K562 (cell line): ENCODE results near the gene TGFBR3L. TPM values are rescaled to one million over a fixed set of nuclear protein-coding genes. Genes with fewer than 3 reads are reported as not detected.

Experiments used
- ARID1B ChIP-seq: fragments of 450-650 bp; IDR thresholded peaks from 2 replicates; pipeline ENCODE4 v1.6.1; 2016; ENCODE audit warnings: antibody characterized with exemption, mild to moderate bottlenecking, inconsistent platforms
- EGR1 ChIP-seq: fragments of 450-650 bp; conservative IDR thresholded peaks from 2 replicates; pipeline ENCODE4 v1.6.1; 2017; ENCODE audit warnings: mild to moderate bottlenecking
- MTA2 ChIP-seq: fragments of 450-650 bp; IDR thresholded peaks from 2 replicates; pipeline ENCODE4 v1.6.1; 2016; ENCODE audit warnings: low read depth
- NFE2L1 ChIP-seq: fragments of 450-650 bp; IDR thresholded peaks from 2 replicates; pipeline ENCODE4 v1.6.1; 2016; ENCODE audit warnings: missing genetic modification characterization, low read depth, mild to moderate bottlenecking, missing compliant biosample characterization, moderate library complexity, borderline replicate concordance
- NR0B1 ChIP-seq: fragments of 450-650 bp; IDR thresholded peaks from one replicate; pipeline ENCODE4 v1.6.1; 2018; ENCODE audit warnings: mild to moderate bottlenecking, moderate library complexity; ENCODE audit not compliant: partially characterized antibody
- RFX1 ChIP-seq: fragments of 450-650 bp; IDR thresholded peaks from 2 replicates; pipeline ENCODE4 v1.6.1; 2016; ENCODE audit warnings: mild to moderate bottlenecking, moderate library complexity
- SRF ChIP-seq, 2 experiments: fragments of 250-450, 450-650 bp in 1 of 2; sonication (Bioruptor Pico) in 1 of 2; sonication (generic) in 1 of 2; formaldehyde crosslinking; IDR thresholded peaks; 2 replicates each; pipeline versions ENCODE4 v1.5.0 to v1.5.1; 2020 to 2022; ENCODE audit warnings: mild to moderate bottlenecking in 1 of 2, missing genetic modification reagents in 1 of 2
- ZNF217 ChIP-seq: sonication (generic); formaldehyde crosslinking; IDR thresholded peaks from 2 replicates; pipeline ENCODE4 v1.8.0; 2022; ENCODE audit warnings: mild to moderate bottlenecking, missing genetic modification reagents
- ZNF41 ChIP-seq: fragments of 250-450 bp; sonication (Bioruptor Pico); conservative IDR thresholded peaks from 2 replicates; pipeline ENCODE4 v1.4.0; 2020; ENCODE audit warnings: mild to moderate bottlenecking
- polyA plus RNA-seq, 8 experiments: library from polyadenylated mRNA; depleted of rRNA in 4 of 8; stranded (reverse) in 5 of 8; unstranded in 3 of 8; fragments of >200 nt; fragmentation: Nextera tagmentation in 2 of 8; fragmentation: Illumina TruSeq in 1 of 8; extraction: Ambion mirVana in 2 of 8; extraction: Trizol in 1 of 8; gene quantifications; 2 replicates each; pipeline versions ENCODE4 v1.2.1 to v1.2.3, GENCODE V29; 2011 to 2014; ENCODE audit warnings: inconsistent platforms in 1 of 8, missing spikeins in 1 of 8
- total RNA-seq, 7 experiments: library from RNA; depleted of rRNA in 6 of 7; stranded (reverse); fragments of >200 nt in 6 of 7; fragmentation: Illumina TruSeq in 2 of 7; extraction: Trizol in 2 of 7; gene quantifications; 2 replicates each; pipeline versions ENCODE4 v1.2.1 to v1.2.3, GENCODE V29; 2011 to 2021; ENCODE audit warnings: low replicate concordance in 1 of 7
- TF ChIP-seq, protein P1 (sequence below): sonication (generic); formaldehyde crosslinking; IDR thresholded peaks from 2 replicates; pipeline ENCODE4 v1.8.0; 2023; ENCODE audit warnings: missing genetic modification reagents, mild to moderate bottlenecking, borderline replicate concordance
- TF ChIP-seq, protein P2 (sequence below), 3 experiments: fragments of 200-800 bp in 1 of 3; sonication (Bioruptor generic) in 1 of 3; sonication (generic) in 1 of 3; formaldehyde crosslinking in 1 of 3; IDR thresholded peaks; 2 replicates each; pipeline versions ENCODE4 v1.6.1 to v1.8.0; 2016 to 2022; ENCODE audit warnings: mild to moderate bottlenecking in 2 of 3, missing compliant biosample characterization in 2 of 3, missing genetic modification characterization in 2 of 3, missing genetic modification reagents in 1 of 3
- TF ChIP-seq, protein P3 (sequence below), 2 experiments: fragments of 450-650 bp; conservative IDR thresholded peaks; 2 replicates each; pipeline ENCODE4 v1.6.1; 2017; ENCODE audit warnings: mild to moderate bottlenecking in 2 of 2, moderate library complexity in 2 of 2
- TF ChIP-seq, protein P4 (sequence below): sonication (generic); formaldehyde crosslinking; IDR thresholded peaks from 2 replicates; pipeline ENCODE4 v1.8.0; 2022; ENCODE audit warnings: missing genetic modification reagents, mild to moderate bottlenecking, moderate library complexity, borderline replicate concordance

TGFBR3L gene
- total and polyA plus RNA-seq, 9 of the 15 experiments (the other 6 are each of a cell fraction or from before 2014, with no cell fraction given): not detected

- TF ChIP-seq, protein P1, sequence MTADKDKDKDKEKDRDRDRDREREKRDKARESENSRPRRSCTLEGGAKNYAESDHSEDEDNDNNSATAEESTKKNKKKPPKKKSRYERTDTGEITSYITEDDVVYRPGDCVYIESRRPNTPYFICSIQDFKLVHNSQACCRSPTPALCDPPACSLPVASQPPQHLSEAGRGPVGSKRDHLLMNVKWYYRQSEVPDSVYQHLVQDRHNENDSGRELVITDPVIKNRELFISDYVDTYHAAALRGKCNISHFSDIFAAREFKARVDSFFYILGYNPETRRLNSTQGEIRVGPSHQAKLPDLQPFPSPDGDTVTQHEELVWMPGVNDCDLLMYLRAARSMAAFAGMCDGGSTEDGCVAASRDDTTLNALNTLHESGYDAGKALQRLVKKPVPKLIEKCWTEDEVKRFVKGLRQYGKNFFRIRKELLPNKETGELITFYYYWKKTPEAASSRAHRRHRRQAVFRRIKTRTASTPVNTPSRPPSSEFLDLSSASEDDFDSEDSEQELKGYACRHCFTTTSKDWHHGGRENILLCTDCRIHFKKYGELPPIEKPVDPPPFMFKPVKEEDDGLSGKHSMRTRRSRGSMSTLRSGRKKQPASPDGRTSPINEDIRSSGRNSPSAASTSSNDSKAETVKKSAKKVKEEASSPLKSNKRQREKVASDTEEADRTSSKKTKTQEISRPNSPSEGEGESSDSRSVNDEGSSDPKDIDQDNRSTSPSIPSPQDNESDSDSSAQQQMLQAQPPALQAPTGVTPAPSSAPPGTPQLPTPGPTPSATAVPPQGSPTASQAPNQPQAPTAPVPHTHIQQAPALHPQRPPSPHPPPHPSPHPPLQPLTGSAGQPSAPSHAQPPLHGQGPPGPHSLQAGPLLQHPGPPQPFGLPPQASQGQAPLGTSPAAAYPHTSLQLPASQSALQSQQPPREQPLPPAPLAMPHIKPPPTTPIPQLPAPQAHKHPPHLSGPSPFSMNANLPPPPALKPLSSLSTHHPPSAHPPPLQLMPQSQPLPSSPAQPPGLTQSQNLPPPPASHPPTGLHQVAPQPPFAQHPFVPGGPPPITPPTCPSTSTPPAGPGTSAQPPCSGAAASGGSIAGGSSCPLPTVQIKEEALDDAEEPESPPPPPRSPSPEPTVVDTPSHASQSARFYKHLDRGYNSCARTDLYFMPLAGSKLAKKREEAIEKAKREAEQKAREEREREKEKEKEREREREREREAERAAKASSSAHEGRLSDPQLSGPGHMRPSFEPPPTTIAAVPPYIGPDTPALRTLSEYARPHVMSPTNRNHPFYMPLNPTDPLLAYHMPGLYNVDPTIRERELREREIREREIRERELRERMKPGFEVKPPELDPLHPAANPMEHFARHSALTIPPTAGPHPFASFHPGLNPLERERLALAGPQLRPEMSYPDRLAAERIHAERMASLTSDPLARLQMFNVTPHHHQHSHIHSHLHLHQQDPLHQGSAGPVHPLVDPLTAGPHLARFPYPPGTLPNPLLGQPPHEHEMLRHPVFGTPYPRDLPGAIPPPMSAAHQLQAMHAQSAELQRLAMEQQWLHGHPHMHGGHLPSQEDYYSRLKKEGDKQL (CRISPR knock-in tag): no peak
- TF ChIP-seq, protein P2, sequence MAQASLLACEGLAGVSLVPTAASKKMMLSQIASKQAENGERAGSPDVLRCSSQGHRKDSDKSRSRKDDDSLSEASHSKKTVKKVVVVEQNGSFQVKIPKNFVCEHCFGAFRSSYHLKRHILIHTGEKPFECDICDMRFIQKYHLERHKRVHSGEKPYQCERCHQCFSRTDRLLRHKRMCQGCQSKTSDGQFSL (CRISPR knock-in tag; IDR thresholded peaks at IDR 0.05): 0 out of 2 replicates have a peak, but pooled peaks have one; percentile 51
- TF ChIP-seq, protein P2 (tag; IDR thresholded peaks at IDR 0.05): no peak
- no peak for TF ChIP-seq EGR1
- no peak for TF ChIP-seq ZNF217
- TF ChIP-seq ZNF41: no peak
- TF ChIP-seq, protein P3, sequence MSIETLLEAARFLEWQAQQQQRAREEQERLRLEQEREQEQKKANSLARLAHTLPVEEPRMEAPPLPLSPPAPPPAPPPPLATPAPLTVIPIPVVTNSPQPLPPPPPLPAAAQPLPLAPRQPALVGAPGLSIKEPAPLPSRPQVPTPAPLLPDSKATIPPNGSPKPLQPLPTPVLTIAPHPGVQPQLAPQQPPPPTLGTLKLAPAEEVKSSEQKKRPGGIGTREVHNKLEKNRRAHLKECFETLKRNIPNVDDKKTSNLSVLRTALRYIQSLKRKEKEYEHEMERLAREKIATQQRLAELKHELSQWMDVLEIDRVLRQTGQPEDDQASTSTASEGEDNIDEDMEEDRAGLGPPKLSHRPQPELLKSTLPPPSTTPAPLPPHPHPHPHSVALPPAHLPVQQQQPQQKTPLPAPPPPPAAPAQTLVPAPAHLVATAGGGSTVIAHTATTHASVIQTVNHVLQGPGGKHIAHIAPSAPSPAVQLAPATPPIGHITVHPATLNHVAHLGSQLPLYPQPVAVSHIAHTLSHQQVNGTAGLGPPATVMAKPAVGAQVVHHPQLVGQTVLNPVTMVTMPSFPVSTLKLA (conservative IDR thresholded peaks at IDR 0.05): no peak
- no peak for TF ChIP-seq RFX1
- no peak for TF ChIP-seq ARID1B
- no peak for TF ChIP-seq NR0B1
- TF ChIP-seq MTA2: no peak
- no peak for TF ChIP-seq NFE2L1 (tag)
- TF ChIP-seq SRF (CRISPR knock-in tag; IDR thresholded peaks at IDR 0.05): 0 out of 4 replicates have a peak, but pooled peaks of 1 of the 2 experiments have one; percentile 20
- TF ChIP-seq, protein P4, sequence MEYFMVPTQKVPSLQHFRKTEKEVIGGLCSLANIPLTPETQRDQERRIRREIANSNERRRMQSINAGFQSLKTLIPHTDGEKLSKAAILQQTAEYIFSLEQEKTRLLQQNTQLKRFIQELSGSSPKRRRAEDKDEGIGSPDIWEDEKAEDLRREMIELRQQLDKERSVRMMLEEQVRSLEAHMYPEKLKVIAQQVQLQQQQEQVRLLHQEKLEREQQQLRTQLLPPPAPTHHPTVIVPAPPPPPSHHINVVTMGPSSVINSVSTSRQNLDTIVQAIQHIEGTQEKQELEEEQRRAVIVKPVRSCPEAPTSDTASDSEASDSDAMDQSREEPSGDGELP (CRISPR knock-in tag): peak; percentile 78; the same call in 1 of the 2 replicates
These were observed 12.3 kb downstream of the TGFBR3L start (continued) for GRCh38 chr19:7926727-7927604.
